Liver (tissue), 9 donors: ENCODE results near the gene BIN1. TPM values are rescaled to one million over a fixed set of nuclear protein-coding genes. Genes with fewer than 3 reads are reported as not detected.
A peak's percentile ranks its signal among the peaks of the same experiment; 100 is the strongest.

Experiments used
- DNase-seq: peaks from one replicate; pipeline ENCODE4 v3.0.0-alpha.2; 2017; ENCODE audit warnings: low spot score
- H3K27ac ChIP-seq, 2 donors: one replicate each; pipeline ENCODE4 v1.7.0; 2013; ENCODE audit warnings: inconsistent platforms in 2 of 2, low read length in 2 of 2, control low read depth in 1 of 2, low read depth in 1 of 2, mild to moderate bottlenecking in 1 of 2
- H3K27me3 ChIP-seq, 4 donors: one replicate each; pipeline versions ENCODE4 v1.6.1 to v1.7.0; 2013; ENCODE audit warnings: low read length in 3 of 4, inconsistent platforms in 1 of 4, mild to moderate bottlenecking in 1 of 4, moderate library complexity in 1 of 4; ENCODE audit not compliant: control insufficient read depth in 4 of 4, insufficient read depth in 4 of 4
- H3K36me3 ChIP-seq, 4 donors: one replicate each; pipeline versions ENCODE4 v1.6.1 to v1.7.0; 2013; ENCODE audit warnings: low read length in 3 of 4, mild to moderate bottlenecking in 3 of 4, low read depth in 1 of 4, moderate library complexity in 1 of 4; ENCODE audit not compliant: control insufficient read depth in 4 of 4, insufficient read depth in 3 of 4
- H3K4me1 ChIP-seq, 4 donors: one replicate each; pipeline versions ENCODE4 v1.6.1 to v1.7.0; 2013; ENCODE audit warnings: low read length in 3 of 4, mild to moderate bottlenecking in 3 of 4, moderate library complexity in 1 of 4; ENCODE audit not compliant: control insufficient read depth in 4 of 4, insufficient read depth in 4 of 4
- H3K4me3 ChIP-seq, 3 donors: one replicate each; pipeline versions ENCODE4 v1.6.1 to v1.7.0; 2013; ENCODE audit warnings: low read length in 3 of 3, control low read depth in 1 of 3, low read depth in 1 of 3, mild to moderate bottlenecking in 1 of 3
- H3K9ac ChIP-seq, 2 donors: one replicate each; pipeline ENCODE4 v1.7.0; 2013; ENCODE audit warnings: low read length in 2 of 2, mild to moderate bottlenecking in 2 of 2, moderate library complexity in 2 of 2, control low read depth in 1 of 2, low read depth in 1 of 2
- H3K9me3 ChIP-seq, 4 donors: one replicate each; pipeline versions ENCODE4 v1.6.1 to v1.7.0; 2013; ENCODE audit warnings: low read length in 3 of 4; ENCODE audit not compliant: control insufficient read depth in 4 of 4
- FOXA2 ChIP-seq: IDR thresholded peaks from 2 replicates; pipeline ENCODE4 v1.6.1; 2016; ENCODE audit warnings: antibody characterized with exemption
- GABPA ChIP-seq, 2 donors: IDR thresholded peaks in 1 of 2; conservative IDR thresholded peaks in 1 of 2; 2 replicates each; pipeline ENCODE4 v1.6.1; 2016; ENCODE audit warnings: antibody characterized with exemption in 2 of 2, mild to moderate bottlenecking in 1 of 2, moderate library complexity in 1 of 2
- HNF4A ChIP-seq, 2 donors: conservative IDR thresholded peaks; 2 replicates each; pipeline ENCODE4 v1.6.1; 2016; ENCODE audit warnings: antibody characterized with exemption in 2 of 2, mild to moderate bottlenecking in 2 of 2
- HNF4G ChIP-seq: IDR thresholded peaks from 2 replicates; pipeline ENCODE4 v1.6.1; 2016; ENCODE audit warnings: antibody characterized with exemption
- NR2F2 ChIP-seq: IDR thresholded peaks from 2 replicates; pipeline ENCODE4 v1.6.1; 2016; ENCODE audit warnings: antibody characterized with exemption
- RAD21 ChIP-seq, 2 donors: IDR thresholded peaks; 2 replicates each; pipeline ENCODE4 v1.6.1; 2016; ENCODE audit warnings: antibody characterized with exemption in 2 of 2, mild to moderate bottlenecking in 2 of 2
- RXRA ChIP-seq, 2 donors: IDR thresholded peaks; 2 replicates each; pipeline ENCODE4 v1.6.1; 2017 to 2018; ENCODE audit warnings: antibody characterized with exemption in 2 of 2, mild to moderate bottlenecking in 1 of 2
- SP1 ChIP-seq: IDR thresholded peaks from 2 replicates; pipeline ENCODE4 v1.6.1; 2018; ENCODE audit warnings: antibody characterized with exemption, mild to moderate bottlenecking
- YY1 ChIP-seq: IDR thresholded peaks from 2 replicates; pipeline ENCODE4 v1.6.1; 2016; ENCODE audit warnings: antibody characterized with exemption, mild to moderate bottlenecking
- WGBS: extraction: QIAGEN DNeasy Blood & Tissue Kit; methylation state at CpG from one replicate; pipeline ENCODE4 v1.1.7; 2013; 5-methylcytosine and 5-hydroxymethylcytosine counted together
- polyA plus RNA-seq, 2 donors: library from polyadenylated mRNA; stranded (reverse) in 1 of 2; unstranded in 1 of 2; fragments of 200-250 nt in 1 of 2; fragments of >200 nt in 1 of 2; fragmentation: Nextera tagmentation in 1 of 2; extraction: Ambion mirVana in 1 of 2; gene quantifications; one replicate each; pipeline versions ENCODE4 v1.2.1 to v1.2.3, GENCODE V29; 2013 to 2015
- total RNA-seq, 2 donors: library from RNA; depleted of rRNA; stranded (reverse); fragments of >200 nt; gene quantifications; one replicate each; pipeline ENCODE4 v1.2.3, GENCODE V29; 2014
- TF ChIP-seq, protein P1 (sequence below): fragments of 150-350 bp; IDR thresholded peaks from 2 replicates; pipeline ENCODE4 v1.5.1; 2017; ENCODE audit warnings: improper control_type of control experiment, low read depth, low read length; ENCODE audit not compliant: missing input control
- TF ChIP-seq, protein P2 (sequence below): IDR thresholded peaks from 2 replicates; pipeline ENCODE4 v1.6.1; 2016; ENCODE audit warnings: antibody characterized with exemption, mild to moderate bottlenecking
- TF ChIP-seq, protein P3 (sequence below): IDR thresholded peaks from 2 replicates; pipeline ENCODE4 v1.6.1; 2016; ENCODE audit warnings: antibody characterized with exemption
- TF ChIP-seq, protein P4 (sequence below): IDR thresholded peaks from 2 replicates; pipeline ENCODE4 v1.6.1; 2016; ENCODE audit warnings: antibody characterized with exemption
- TF ChIP-seq, protein P5 (sequence below): IDR thresholded peaks from 2 replicates; pipeline ENCODE4 v1.6.1; 2016; ENCODE audit warnings: antibody characterized with exemption
- donor health status: healthy.
- donor health status: healthy.
- donor health status: healthy.
- donor health status: healthy.
- donor health status: healthy.

BIN1 gene
- total and polyA plus RNA-seq, 4 donors = 13.3 to 21.5 (median 15.0) TPM

DNA sequence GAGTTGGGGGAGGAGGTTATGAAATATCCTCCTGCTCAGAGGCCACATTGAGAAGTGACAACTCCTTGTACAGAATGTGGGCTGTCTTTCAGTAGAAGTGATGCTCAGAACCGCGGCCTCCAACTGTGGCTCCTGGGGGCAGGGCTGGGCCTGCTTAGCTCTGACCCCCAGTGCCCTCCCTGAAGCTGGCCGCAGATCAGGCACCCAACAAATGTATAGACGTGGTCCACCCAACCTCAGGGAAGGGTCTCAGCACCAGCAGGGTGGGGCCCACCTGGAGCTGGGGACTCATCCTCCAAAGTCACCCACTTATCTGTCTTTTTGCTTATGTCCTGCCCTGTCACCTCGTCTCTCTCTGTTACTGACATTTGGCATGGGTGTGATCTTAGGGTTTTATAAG, 11.1 kb upstream of the BIN1 start:
- no peak for DNase-seq
- Histone ChIP-seq H3K27me3 (no peaks in the 10 kb centered on the region), H3K9me3 (no peaks in the 10 kb centered on the region), H3K9ac (no peak overlapping the region), H3K36me3 (no peaks in the 10 kb centered on the region), H3K4me3 (no peak overlapping the region), H3K4me1 (peaks cover 1 to 18% (median 12%) of the 10 kb centered on the region in 4 donors), H3K27ac (no peak overlapping the region)
- TF ChIP-seq HNF4A (conservative IDR thresholded peaks at IDR 0.05) = no peak
- 96% methylated on average over 5 of the region's 5 CpGs for WGBS

DNA sequence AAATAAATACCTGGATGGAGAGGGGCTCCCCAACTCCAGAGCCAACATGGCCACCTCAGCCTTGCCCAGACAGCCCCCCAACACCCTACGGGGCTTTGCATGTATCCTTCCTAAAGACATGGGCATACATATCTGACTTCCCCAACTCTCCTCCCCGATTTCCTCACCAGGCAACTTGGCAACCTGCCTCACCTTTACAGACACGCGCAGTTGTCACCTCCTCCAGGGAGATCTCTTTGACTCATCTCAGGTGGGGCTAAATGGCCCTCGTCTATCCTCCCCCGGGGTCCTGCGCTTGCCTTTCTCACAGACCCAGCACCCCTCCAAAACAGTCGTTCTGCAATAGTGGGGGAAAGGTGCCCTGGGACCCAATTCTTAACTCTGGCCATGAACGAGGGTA, 10.6 kb upstream of the BIN1 start:
- no peaks in the 10 kb centered on the region for H3K27me3 ChIP-seq
- H3K9me3 ChIP-seq = no peaks in the 10 kb centered on the region
- no peak overlapping the region for H3K9ac ChIP-seq
- 94% methylated on average over 9 of the region's 9 CpGs for WGBS
- no peak for TF ChIP-seq FOXA2
- no peak for TF ChIP-seq GABPA (IDR thresholded peaks at IDR 0.05 in 1 of 2, conservative IDR thresholded peaks at IDR 0.05 in 1 of 2)
- TF ChIP-seq, protein P1, sequence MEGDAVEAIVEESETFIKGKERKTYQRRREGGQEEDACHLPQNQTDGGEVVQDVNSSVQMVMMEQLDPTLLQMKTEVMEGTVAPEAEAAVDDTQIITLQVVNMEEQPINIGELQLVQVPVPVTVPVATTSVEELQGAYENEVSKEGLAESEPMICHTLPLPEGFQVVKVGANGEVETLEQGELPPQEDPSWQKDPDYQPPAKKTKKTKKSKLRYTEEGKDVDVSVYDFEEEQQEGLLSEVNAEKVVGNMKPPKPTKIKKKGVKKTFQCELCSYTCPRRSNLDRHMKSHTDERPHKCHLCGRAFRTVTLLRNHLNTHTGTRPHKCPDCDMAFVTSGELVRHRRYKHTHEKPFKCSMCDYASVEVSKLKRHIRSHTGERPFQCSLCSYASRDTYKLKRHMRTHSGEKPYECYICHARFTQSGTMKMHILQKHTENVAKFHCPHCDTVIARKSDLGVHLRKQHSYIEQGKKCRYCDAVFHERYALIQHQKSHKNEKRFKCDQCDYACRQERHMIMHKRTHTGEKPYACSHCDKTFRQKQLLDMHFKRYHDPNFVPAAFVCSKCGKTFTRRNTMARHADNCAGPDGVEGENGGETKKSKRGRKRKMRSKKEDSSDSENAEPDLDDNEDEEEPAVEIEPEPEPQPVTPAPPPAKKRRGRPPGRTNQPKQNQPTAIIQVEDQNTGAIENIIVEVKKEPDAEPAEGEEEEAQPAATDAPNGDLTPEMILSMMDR = no peak
- TF ChIP-seq, protein P2, sequence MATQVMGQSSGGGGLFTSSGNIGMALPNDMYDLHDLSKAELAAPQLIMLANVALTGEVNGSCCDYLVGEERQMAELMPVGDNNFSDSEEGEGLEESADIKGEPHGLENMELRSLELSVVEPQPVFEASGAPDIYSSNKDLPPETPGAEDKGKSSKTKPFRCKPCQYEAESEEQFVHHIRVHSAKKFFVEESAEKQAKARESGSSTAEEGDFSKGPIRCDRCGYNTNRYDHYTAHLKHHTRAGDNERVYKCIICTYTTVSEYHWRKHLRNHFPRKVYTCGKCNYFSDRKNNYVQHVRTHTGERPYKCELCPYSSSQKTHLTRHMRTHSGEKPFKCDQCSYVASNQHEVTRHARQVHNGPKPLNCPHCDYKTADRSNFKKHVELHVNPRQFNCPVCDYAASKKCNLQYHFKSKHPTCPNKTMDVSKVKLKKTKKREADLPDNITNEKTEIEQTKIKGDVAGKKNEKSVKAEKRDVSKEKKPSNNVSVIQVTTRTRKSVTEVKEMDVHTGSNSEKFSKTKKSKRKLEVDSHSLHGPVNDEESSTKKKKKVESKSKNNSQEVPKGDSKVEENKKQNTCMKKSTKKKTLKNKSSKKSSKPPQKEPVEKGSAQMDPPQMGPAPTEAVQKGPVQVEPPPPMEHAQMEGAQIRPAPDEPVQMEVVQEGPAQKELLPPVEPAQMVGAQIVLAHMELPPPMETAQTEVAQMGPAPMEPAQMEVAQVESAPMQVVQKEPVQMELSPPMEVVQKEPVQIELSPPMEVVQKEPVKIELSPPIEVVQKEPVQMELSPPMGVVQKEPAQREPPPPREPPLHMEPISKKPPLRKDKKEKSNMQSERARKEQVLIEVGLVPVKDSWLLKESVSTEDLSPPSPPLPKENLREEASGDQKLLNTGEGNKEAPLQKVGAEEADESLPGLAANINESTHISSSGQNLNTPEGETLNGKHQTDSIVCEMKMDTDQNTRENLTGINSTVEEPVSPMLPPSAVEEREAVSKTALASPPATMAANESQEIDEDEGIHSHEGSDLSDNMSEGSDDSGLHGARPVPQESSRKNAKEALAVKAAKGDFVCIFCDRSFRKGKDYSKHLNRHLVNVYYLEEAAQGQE = no peak
- TF ChIP-seq, protein P3, sequence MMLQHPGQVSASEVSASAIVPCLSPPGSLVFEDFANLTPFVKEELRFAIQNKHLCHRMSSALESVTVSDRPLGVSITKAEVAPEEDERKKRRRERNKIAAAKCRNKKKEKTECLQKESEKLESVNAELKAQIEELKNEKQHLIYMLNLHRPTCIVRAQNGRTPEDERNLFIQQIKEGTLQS = no peak
- no peak for TF ChIP-seq SP1
- no peak for TF ChIP-seq RAD21 (IDR thresholded peaks at IDR 0.05)
- peaks cover 1 to 18% (median 12%) of the 10 kb centered on the region in 4 donors for H3K4me1 ChIP-seq
- H3K36me3 ChIP-seq = no peaks in the 10 kb centered on the region
- no peak for DNase-seq
- no peak overlapping the region for H3K27ac ChIP-seq
- no peak overlapping the region for H3K4me3 ChIP-seq

DNA sequence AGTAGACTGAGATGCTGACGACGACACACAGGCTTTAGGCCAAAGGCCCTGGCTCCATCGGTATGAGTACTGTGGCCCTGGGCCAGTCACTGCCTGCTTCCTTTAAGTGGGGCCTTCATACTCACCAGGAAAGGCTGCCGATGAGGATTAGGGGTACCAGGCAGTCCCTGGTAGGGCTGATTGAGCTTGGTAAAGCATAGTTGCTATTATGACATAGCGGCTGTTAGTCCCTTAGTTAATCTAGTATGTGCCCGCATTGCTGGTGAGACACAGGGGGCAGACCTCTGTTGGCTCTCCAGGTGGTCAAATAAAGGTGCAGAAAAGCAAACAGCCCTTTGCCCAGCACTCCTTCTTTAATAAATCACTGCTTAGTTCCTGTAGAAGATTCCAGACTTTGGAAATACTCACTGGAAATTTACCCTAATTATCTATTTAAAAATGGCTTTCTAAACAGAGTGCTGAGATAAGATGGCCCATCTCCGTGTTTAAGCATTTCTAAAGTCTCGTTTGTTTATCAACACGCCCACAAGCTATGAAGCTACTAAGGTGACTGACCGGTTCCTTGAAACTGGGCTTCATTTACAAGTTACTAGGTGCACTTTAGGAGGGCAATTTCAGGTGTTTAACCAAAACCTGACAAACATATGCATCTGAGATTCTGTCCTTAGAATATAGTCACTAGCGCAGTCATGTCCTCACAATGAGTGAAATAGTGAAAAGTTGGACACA, 8.7 kb upstream of the BIN1 start:
- DNase-seq = no peak
- Histone ChIP-seq H3K27me3 (no peaks in the 10 kb centered on the region), H3K4me1 (peaks cover 1 to 23% (median 14%) of the 10 kb centered on the region in 4 donors), H3K27ac (peak overlapping the region; percentile 25 to 55), H3K9me3 (no peaks in the 10 kb centered on the region), H3K9ac (no peak overlapping the region), H3K4me3 (no peak overlapping the region), H3K36me3 (no peaks in the 10 kb centered on the region)
- 30% methylated on average over 11 of the region's 11 CpGs for WGBS
- TF ChIP-seq, protein P4, sequence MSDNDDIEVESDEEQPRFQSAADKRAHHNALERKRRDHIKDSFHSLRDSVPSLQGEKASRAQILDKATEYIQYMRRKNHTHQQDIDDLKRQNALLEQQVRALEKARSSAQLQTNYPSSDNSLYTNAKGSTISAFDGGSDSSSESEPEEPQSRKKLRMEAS = peak; percentile 38
- TF ChIP-seq YY1 (peak; percentile 76), RAD21 (IDR thresholded peaks at IDR 0.05) (peak; percentile 19 to 25), HNF4G (no peak), RXRA (IDR thresholded peaks at IDR 0.05) (peak; percentile 35 to 45), SP1 (peak; percentile 75), FOXA2 (peak; percentile 32), NR2F2 (no peak)
- TF ChIP-seq, protein P3 = no peak
- TF ChIP-seq, protein P2 = peak; percentile 23
- TF ChIP-seq, protein P5, sequence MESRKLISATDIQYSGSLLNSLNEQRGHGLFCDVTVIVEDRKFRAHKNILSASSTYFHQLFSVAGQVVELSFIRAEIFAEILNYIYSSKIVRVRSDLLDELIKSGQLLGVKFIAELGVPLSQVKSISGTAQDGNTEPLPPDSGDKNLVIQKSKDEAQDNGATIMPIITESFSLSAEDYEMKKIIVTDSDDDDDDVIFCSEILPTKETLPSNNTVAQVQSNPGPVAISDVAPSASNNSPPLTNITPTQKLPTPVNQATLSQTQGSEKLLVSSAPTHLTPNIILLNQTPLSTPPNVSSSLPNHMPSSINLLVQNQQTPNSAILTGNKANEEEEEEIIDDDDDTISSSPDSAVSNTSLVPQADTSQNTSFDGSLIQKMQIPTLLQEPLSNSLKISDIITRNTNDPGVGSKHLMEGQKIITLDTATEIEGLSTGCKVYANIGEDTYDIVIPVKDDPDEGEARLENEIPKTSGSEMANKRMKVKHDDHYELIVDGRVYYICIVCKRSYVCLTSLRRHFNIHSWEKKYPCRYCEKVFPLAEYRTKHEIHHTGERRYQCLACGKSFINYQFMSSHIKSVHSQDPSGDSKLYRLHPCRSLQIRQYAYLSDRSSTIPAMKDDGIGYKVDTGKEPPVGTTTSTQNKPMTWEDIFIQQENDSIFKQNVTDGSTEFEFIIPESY = no peak
